Choroid plexus epithelial cell (primary cell): Measurements from ENCODE around the gene PDE4B.
A peak's percentile ranks its signal among the peaks of the same experiment; 100 is the strongest.

ENCODE experiments used
- DNase-seq: peaks from one replicate; pipeline ENCODE4 v3.0.0-alpha.2; 2010; ENCODE audit warnings: low read depth
- H3K4me3 ChIP-seq: 2 replicates; pipeline ENCODE4 v1.5.1; 2011; ENCODE audit warnings: low read depth, mild to moderate bottlenecking, control low read depth, low read length, moderate library complexity
- CTCF ChIP-seq: conservative IDR thresholded peaks from 2 replicates; pipeline ENCODE4 v1.5.1; 2011; ENCODE audit warnings: low read depth, mild to moderate bottlenecking, control low read depth, inconsistent platforms, low read length, moderate library complexity

Gene PDE4B

DNA sequence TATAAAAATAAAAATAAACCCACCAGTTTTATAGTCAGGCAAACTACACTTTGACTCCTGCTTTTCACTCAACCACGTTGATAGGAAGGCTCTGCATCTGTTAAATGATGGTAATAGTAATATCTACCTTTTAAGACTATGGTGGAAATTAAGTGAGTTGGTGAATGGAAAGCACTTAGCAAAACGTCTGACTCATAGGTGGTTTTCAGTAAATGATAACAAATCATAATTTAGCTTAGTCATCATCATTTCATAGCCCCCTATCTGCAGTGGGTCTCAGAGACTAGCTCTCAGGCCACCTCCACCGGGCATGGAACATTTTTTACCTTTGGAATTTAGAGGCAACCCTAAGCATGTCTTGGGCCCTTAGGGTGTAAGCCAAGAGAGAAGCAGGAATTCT lies 160.0 kb downstream of the PDE4B start:
- H3K4me3 ChIP-seq: no peak overlapping the region
- no peak for TF ChIP-seq CTCF
- peak; percentile 34 for DNase-seq

- DNase-seq: peak; percentile 4
- TF ChIP-seq CTCF: no peak
- no peak overlapping the region for H3K4me3 ChIP-seq
These were observed 160.5 kb downstream of the PDE4B start for GRCh38 chr1:65953170-65953569.

- H3K4me3 ChIP-seq: no peak overlapping the region
- no peak for TF ChIP-seq CTCF
- DNase-seq: peak; percentile 13
These were observed 162.4 kb downstream of the PDE4B start for GRCh38 chr1:65955071-65955470.

DNA sequence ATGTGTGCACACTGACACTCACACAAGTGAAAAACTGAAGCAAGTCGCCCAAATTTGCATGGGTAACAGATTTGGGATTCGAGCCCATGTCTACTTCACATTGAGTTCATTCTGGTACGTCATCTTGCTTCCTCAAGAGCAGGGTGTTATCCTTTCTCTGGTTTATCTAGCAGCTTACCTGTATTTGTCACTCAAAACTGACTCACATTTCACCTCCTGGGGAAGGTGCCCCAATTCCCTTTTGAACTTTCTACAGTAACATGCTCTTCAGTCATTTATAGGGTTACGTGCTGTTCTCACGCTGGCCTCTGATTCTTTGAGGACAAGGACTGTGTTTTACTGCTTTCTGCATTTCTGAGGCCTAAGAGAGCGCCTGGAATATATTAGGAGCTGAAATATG lies 162.8 kb downstream of the PDE4B start:
- TF ChIP-seq CTCF: no peak
- no peak overlapping the region for H3K4me3 ChIP-seq
- no peak for DNase-seq

DNA sequence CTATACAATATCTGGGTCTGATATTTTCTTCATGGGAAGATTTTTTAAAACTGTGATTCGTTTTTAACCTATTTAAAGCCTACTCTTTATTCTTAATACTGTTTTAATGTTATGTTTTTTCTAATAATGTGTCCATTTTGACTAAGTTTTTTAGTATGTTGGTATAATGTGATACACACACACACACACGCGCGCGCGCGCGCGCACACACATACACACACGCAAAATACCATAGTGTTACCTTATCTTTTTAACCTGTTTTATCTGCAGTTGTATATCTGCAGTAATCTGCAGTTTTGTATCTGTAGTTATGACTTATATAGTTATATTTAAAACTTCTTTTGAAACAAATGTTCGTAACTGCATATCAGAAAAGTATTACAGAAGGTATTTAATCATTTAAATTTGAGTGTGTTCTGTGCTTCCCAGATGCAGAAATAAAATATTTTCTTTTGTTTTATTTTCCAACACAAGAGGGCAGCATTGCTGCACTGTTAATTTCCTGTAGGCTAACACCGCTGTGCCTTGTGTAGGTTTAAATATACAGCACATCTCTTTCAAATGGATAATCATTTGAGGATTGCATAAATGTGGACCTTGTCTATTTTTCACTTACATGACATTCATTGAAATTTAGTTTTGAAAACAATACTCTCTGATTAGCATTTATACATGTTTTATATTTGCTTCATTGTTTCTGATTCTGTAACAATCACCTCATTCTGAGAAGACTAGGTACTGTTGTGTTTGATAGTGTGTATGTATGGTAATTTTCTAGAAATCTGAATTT lies 166.1 kb downstream of the PDE4B start:
- no peak overlapping the region for H3K4me3 ChIP-seq
- DNase-seq: peak; percentile 78
- TF ChIP-seq CTCF: peak; percentile 64

GRCh38 chr1:65959896-65960567 lies 167.3 kb downstream of the PDE4B start:
- no peak for TF ChIP-seq CTCF
- H3K4me3 ChIP-seq: peak overlapping the region; percentile 0
- DNase-seq: peak; percentile 81
